Skeletal muscle tissue (tissue), 4 donors: Measurements from ENCODE around the gene GPSM1. TPM values are rescaled to one million over a fixed set of nuclear protein-coding genes. Genes with fewer than 3 reads are reported as not detected.
"Not testable (repeated sequence)": the region's sequence is repeated elsewhere in the genome, so short reads cannot be mapped to it uniquely, and the experiment has no call there.

Source experiments
- H3K27ac ChIP-seq: one replicate; pipeline ENCODE4 v1.7.0; 2013; ENCODE audit warnings: mild to moderate bottlenecking, low read depth, low read length, inconsistent platforms
- H3K27me3 ChIP-seq, 3 donors: one replicate each; pipeline ENCODE4 v1.7.0; 2013; ENCODE audit warnings: low read length in 3 of 3; ENCODE audit not compliant: control insufficient read depth in 3 of 3, insufficient read depth in 3 of 3
- H3K36me3 ChIP-seq, 3 donors: one replicate each; pipeline ENCODE4 v1.7.0; 2013; ENCODE audit warnings: low read length in 3 of 3; ENCODE audit not compliant: control insufficient read depth in 3 of 3, insufficient read depth in 3 of 3
- H3K4me1 ChIP-seq, 3 donors: one replicate each; pipeline ENCODE4 v1.7.0; 2013; ENCODE audit warnings: low read length in 3 of 3, mild to moderate bottlenecking in 3 of 3; ENCODE audit not compliant: control insufficient read depth in 3 of 3, insufficient read depth in 3 of 3
- H3K4me3 ChIP-seq, 3 donors: one replicate each; pipeline ENCODE4 v1.7.0; 2013; ENCODE audit warnings: low read length in 3 of 3
- H3K9ac ChIP-seq, 3 donors: one replicate each; pipeline ENCODE4 v1.7.0; 2013; ENCODE audit warnings: low read length in 3 of 3, mild to moderate bottlenecking in 3 of 3, moderate library complexity in 2 of 3, low read depth in 1 of 3
- H3K9me3 ChIP-seq, 3 donors: one replicate each; pipeline ENCODE4 v1.7.0; 2013; ENCODE audit warnings: low read length in 3 of 3; ENCODE audit not compliant: control insufficient read depth in 3 of 3
- total RNA-seq: library from RNA; depleted of rRNA; stranded (reverse); fragments of >200 nt; gene quantifications from one replicate; pipeline ENCODE4 v1.2.3, GENCODE V29; 2014
- donor health status: Osteomylitis.

Gene GPSM1
- total RNA-seq, 1 donor from 2014 or later, result 14.1 TPM

GRCh38 chr9:136407061-136407460 is 79.7 kb downstream of the GPSM1 start:
- H3K9ac ChIP-seq, H3K27ac ChIP-seq, H3K9me3 ChIP-seq, H3K27me3 ChIP-seq, H3K4me3 ChIP-seq: not testable (repeated sequence)
- H3K36me3 ChIP-seq, result peaks cover 34 to 44% (median 39%) of the 10 kb centered on the region in 3 donors
- H3K4me1 ChIP-seq, result peaks cover 18 to 27% (median 19%) of the 10 kb centered on the region in 3 donors

- Histone ChIP-seq H3K4me3 (no peak overlapping the region), H3K9me3 (no peaks in the 10 kb centered on the region), H3K27ac (no peak overlapping the region), H3K36me3 (peaks cover 33 to 49% (median 40%) of the 10 kb centered on the region in 3 donors), H3K9ac (no peak overlapping the region), H3K27me3 (no peaks in the 10 kb centered on the region), H3K4me1 (peaks cover 18 to 29% (median 19%) of the 10 kb centered on the region in 3 donors)
Observed at GRCh38 chr9:136407911-136408310, 80.6 kb downstream of the GPSM1 start.

Other genes starting within 250 kb of the GPSM1 start
- 7.3 TPM for gene NACC2, start 232.2 kb upstream of the GPSM1 start, total RNA-seq
- gene TMEM250, start 208.7 kb upstream of the GPSM1 start, total RNA-seq, result 24.0 TPM
- not detected for gene LHX3, start 122.4 kb upstream of the GPSM1 start, total RNA-seq
- gene QSOX2, start 81.7 kb upstream of the GPSM1 start, total RNA-seq, result 3.7 TPM
- gene CCDC187, start 23.4 kb upstream of the GPSM1 start, total RNA-seq, result under 0.01 TPM
- gene DNLZ, start 36.2 kb downstream of the GPSM1 start, total RNA-seq, result 5.2 TPM
- gene CARD9, start 46.1 kb downstream of the GPSM1 start, total RNA-seq, result 1.0 TPM
- gene SNAPC4, start 72.6 kb downstream of the GPSM1 start, total RNA-seq, result 4.7 TPM
- 7.8 TPM for gene ENTR1, start 83.1 kb downstream of the GPSM1 start, total RNA-seq
- 30.3 TPM for gene PMPCA, start 83.1 kb downstream of the GPSM1 start, total RNA-seq
- gene INPP5E, start 112.3 kb downstream of the GPSM1 start, total RNA-seq, result 4.7 TPM
- gene SEC16A, start 155.5 kb downstream of the GPSM1 start, total RNA-seq, result 14.1 TPM
- gene NOTCH1, start 218.5 kb downstream of the GPSM1 start, total RNA-seq, result 69.4 TPM